HG02938 (cell line): ENCODE results near the gene KCTD17.

ENCODE experiments used
- ATAC-seq: cut with Tn5 transposase; IDR thresholded peaks from one replicate; pipeline ENCODE4 v1.9.1; 2021; ENCODE audit warnings: mild to moderate bottlenecking, moderate library complexity; ENCODE audit not compliant: unreplicated experiment

Gene KCTD17

GRCh38 chr22:37019309-37020191 lies 32.0 kb upstream of the KCTD17 start, which contains the start of the genes MPST and TST:
Gene MPST, plus strand, starts transcription at chr22:37019742. Its CDS starts 95 bp downstream, at chr22:37019837.
Gene TST, minus strand, starts transcription at chr22:37019447. Its CDS starts 715 bp downstream, at chr22:37018732.
- ATAC-seq, result no peak

DNA sequence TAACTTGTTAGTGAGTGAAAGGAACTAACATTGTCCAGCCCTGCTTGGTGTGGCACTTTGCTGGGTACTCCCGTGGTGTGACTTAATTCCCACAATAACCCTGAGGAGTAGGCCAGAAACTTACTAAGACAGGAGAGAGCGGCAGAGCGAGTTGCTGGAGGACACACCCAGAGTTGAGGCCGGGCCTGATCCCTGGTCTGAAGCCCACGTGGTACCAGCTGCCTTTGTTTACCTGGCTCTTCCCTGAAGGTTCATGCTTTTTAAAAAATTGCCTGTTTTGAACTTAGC lies 31.4 kb upstream of the KCTD17 start:
- ATAC-seq, result no peak

DNA sequence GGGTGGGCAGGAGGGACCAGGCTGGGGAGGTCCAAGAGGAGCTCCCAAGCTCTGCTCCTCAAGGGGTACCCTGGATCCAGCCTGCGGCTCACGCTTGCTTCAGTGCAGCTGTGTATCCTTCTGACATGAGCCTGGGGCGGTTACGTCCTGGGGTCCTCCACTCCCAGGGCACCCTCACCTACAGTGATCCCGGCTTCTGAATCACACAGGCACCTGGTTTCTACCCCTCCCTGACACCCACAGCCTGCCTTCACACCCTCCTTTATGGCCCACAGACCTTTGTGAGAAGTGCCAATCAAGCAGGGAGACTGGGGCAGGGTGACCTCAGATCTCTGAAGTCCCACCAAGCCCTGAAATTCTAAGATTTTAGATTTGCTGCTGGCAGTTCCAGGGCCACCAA lies 30.5 kb upstream of the KCTD17 start:
- no peak for ATAC-seq

DNA sequence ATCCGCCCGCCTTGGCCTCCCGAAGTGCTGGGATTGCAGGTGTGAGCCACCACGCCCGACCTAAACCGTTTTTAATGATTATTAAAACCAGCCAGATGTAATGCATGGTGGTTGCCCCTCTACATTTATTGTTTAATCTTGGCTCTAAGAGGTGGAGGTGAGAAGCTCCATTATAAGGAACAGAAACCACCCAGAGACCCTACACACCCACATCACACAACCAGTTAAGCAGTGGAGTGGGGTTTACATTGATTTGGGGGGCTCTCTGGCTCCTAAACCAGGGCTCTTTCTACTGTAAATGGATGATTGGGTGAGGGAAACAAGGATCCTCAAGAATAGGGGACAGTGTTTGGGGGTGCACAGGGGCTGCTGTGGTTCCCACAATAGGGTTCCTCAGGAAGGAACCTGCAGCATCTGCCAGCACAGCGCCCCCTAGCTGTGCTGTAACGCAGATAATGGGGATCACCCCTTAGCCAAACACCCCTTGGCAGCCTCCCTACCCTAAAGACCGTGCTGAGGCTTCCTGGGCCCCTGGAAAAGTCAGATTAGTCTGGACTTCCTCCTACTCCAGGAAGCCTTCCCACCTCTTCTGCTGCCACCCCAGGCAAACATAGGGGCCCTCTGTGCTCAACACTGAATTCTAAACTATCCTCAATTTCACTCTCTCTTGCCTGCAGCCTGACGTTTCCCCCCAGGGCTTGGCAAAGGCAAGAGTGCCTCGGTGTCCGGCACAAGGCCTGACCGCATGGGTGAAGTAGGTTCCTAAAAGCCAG lies 29.6 kb upstream of the KCTD17 start:
- no peak for ATAC-seq

GRCh38 chr22:37022483-37023337 lies 28.8 kb upstream of the KCTD17 start:
- ATAC-seq, result no peak

GRCh38 chr22:37023743-37024338 lies 27.7 kb upstream of the KCTD17 start:
- ATAC-seq, result no peak

- ATAC-seq, result no peak
These were observed 27.0 kb upstream of the KCTD17 start for GRCh38 chr22:37024339-37025157.

- ATAC-seq, result no peak
These were observed 26.0 kb upstream of the KCTD17 start for GRCh38 chr22:37025500-37026070.

- ATAC-seq, result no peak
These were observed 25.2 kb upstream of the KCTD17 start for GRCh38 chr22:37026325-37026724.

DNA sequence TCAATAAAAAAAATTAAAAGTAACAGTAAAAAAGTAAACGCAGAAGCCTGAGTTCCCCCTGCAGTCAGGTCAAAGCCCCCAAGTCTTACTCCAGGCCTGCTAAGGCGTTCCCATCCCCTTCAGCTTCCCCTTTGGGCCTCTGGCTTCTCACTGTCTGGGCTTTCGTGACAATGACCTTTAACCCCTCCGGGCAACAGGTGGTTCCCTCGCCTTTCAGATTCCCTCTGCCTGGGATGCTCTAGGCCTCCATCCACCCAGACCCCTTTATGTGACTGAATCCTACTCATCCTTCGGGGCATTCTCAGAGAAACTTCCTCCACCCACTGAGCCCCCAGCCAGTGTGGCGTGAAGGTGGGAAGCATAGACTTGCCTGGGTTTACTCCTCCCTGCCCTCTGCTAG lies 24.0 kb upstream of the KCTD17 start:
- ATAC-seq, result no peak

DNA sequence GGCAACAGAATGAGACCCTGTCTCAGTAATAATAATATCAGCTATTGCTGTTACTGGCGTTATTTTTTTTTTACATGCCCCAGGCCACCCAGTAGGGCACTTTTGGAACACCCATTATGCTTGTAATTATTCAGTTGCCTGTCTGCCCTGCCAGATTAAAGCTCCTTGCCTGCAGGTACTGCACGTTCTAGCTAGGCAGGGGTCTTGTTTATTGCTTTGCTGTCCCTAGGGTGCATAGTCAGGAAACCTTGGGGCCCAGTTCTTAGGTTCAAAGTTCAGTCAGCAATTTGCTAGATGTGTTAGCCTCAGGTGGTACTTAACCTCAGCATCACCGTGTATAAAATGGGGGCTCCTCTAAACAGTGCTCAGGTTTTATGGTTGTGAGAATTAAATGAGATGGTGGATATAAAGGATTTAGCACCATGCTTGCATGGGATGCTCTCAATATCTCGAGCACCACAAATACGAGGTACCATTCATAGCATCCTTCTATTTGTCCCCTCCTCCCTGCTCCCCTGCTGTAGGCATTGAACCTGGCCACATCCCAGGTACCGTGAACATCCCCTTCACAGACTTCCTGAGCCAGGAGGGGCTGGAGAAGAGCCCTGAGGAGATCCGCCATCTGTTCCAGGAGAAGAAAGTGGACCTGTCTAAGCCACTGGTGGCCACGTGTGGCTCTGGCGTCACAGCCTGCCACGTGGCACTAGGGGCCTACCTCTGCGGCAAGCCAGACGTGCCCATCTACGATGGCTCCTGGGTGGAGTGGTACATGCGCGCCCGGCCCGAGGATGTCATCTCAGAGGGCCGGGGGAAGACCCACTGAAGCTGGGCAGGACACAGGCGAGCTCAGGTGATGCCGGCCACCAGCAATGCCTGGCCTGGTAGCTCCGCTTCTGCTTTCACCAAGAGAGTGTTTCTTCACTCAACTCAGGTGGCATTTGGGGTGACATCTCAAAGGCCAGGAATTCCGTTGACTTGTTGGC lies 22.6 kb upstream of the KCTD17 start:
- ATAC-seq, result no peak

GRCh38 chr22:37030560-37031281 lies 20.8 kb upstream of the KCTD17 start:
- ATAC-seq, result no peak

GRCh38 chr22:37032134-37032534 lies 19.4 kb upstream of the KCTD17 start:
- ATAC-seq, result no peak

DNA sequence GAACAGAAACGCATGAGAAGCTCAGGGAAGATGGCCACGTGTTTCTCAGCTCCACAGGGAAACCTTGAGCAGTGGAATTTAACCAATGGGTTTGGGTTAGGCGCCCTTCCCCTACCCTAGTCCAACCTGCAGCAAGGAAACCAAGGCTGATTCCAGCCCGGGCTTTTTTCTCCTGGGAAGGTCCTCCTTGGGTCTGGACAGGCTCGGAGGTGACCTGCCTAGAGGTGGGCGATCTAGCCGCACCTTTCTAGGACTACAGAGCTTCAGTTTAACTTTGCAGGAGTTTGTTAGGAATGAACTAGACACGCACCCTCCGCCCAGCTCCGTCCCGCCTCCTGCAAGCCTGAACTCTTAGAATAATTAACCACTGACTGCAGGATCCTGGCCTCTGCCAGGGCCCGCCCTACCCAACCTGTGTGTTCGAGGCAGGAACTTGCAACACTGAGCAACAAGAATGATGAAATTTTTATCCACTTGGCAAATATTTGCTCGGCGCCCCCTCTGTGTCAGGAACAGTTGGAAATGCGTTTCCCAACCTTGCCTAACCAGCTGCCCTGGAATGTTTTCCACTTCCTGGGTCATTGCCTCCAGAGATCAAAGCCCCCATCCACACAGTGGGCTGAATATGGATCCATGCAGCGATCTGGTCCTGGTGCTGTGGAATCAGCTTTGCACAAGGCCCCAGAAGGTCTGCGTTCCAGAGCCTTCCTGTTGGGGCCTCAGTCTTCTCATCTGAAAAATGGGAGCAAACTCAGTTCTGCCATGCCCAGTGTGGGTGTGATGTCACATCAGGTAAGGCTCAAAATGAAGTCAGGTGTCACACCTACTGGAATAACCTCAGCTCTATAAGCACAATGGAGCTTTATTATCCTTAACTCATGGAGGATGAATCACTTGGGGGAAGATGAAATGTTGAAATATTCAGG lies 18.7 kb upstream of the KCTD17 start:
- ATAC-seq, result no peak

GRCh38 chr22:37033605-37034430 lies 17.7 kb upstream of the KCTD17 start:
- ATAC-seq, result no peak
